GM18873 (cell line): ENCODE results near the gene FKBP4.

Experiments
- ATAC-seq: cut with Tn5 transposase; IDR thresholded peaks from one replicate; pipeline ENCODE4 v1.9.1; 2021; ENCODE audit warnings: mild to moderate bottlenecking, moderate library complexity, moderate number of reproducible peaks; ENCODE audit not compliant: unreplicated experiment, low FRiP score

Gene FKBP4

GRCh38 chr12:2776129-2776806 is 18.5 kb upstream of the FKBP4 start:
- ATAC-seq = no peak

GRCh38 chr12:2779281-2779680 is 15.5 kb upstream of the FKBP4 start:
- ATAC-seq = no peak

DNA sequence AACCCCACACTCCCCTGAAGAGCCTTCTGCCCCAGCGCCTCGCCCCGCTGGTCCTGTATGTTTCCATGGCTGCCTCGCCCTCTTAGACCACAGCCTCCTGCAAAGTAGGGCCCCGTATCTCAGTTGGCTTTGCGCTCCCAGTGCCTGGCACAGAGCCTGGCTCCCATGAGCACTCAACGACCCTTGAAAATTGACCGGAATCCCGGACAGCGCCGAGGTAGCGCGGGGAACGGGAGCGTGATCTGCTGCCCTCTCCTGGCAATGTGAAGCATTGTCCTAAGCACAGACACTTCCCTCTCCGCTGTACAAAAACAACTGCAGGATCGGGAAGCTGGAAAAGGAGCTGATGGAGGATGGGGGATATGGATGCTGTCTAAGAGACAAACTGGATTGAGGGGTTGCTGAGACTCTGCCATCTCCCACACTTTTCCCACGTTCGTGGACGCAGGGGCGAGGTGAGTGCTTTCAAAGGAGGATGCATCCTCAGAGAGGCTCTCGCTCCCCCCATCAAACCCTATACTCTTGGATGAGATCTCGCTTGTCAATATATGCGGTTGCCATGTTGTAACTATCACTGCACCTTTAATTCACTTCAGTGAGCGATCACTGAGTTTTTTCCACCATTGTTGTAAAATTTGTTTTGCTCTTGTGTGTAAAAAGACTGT is 10.7 kb upstream of the FKBP4 start:
- no peak for ATAC-seq

GRCh38 chr12:2785017-2785416 is 9.8 kb upstream of the FKBP4 start:
- ATAC-seq = no peak

DNA sequence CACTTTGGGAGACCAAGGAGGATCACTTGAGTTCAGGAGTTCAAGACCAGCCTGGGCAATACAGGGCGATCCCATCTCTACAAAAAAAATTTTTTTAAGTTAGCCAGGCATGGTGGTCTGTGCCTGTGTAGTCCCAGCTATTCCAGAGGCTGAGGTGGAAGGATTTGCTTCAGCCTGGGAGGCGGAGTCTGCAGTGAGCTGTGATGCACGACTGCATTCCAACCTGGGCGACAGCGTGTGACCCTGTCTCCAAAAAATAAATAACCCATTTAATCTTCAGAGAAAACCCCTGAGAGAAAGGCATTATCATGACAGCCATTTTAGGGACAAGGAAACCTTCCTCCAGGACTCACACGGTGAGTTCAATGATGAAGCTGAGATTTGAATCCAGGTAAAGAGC is 3.7 kb upstream of the FKBP4 start:
- ATAC-seq = no peak

DNA sequence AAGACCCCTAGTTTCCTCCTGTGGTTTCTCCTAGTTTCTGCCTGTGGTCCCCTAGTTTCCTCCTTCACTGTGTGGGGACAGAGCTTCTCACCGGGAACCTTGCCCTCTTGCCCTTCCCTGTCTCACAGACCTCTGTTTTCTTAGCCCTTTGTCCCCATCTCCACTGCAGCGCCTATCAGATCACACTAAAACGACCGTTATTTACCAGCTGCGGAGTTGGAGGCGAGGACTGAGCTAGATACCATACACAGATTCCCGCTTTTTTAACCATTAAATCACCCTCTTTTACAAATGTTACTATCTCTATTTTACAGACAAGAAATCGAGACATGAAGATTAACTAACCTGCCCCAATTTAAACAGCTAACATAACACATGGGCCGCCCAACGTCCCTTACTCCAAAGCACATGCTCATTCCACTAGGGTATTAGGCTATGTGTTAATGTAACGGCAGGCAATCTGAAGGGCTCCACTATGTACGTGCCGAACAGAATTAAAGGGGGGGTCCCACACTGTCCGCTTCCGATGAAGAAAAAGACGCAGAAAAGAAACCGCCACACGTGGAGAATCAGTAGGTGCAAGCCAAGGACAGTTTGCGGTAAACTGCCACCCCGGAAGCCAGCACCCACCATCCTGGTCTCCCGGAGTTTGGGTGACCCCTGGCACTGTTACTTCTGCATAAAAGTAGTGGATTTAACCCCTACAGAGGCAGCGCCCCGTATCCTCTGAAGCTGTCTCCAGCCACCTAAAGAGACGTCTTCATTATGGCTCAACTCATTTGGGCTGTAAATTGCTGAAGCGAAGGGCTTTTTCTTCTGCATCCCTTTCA is 1.9 kb upstream of the FKBP4 start:
- ATAC-seq = no peak

GRCh38 chr12:2793561-2793960 is 1.2 kb upstream of the FKBP4 start:
- no peak for ATAC-seq

- ATAC-seq = no peak
These were observed 507 bp upstream of the FKBP4 start for GRCh38 chr12:2794191-2794735.

GRCh38 chr12:2795291-2796186 is 769 bp downstream of the FKBP4 start:
- ATAC-seq = peak; percentile 46

DNA sequence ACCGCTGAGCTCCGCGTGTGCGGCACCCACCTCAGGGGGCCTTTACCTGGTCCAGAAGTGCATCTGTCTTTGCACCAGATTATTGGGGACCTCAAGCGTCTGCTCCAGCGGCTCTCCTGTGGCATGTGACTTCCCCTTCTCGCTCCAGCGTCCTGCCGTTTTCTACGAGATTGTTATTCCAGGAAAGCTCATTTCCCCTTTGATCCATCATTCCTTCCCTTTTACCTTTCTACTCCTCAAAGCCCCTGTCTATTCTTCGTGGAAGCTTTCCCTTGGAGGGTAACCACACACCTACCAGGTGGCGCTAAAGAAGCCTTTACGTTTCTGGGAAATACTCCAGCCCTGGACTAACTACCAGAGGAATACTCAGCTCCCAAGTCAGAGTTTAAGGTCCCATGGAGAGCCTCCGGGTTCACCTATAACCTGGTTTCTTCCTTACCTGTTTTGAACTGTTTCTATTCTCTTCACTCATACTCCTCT is 1.5 kb downstream of the FKBP4 start:
- no peak for ATAC-seq

DNA sequence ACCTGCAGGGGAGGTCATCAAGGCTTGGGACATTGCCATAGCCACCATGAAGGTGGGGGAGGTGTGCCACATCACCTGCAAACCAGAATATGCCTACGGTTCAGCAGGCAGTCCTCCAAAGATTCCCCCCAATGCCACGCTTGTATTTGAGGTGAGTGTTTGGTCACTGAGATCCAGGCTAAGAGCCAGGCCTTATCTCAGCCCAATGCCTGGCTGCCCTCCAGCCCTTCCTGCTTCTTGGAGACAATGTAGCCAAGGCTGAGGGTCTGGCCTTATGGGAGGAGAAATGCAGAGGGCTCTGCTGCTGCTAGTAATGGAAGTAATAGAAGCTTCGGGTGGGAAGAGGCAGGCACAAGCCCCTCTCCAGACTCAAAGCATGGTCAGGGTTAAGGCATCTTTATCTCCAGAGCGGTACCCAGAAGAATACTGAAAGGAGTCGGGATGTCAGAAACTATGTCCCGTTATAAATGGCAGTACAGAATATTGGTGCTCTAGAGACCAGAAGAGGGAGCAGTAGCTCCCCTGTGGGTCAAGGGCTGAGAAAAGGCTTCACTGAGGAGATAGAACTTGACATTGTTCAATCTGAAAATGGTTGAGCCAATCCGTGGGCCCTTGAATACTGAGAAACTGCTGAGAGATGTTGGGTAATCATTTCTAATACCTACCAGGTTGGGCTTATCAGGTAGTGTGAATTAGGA is 3.1 kb downstream of the FKBP4 start:
- ATAC-seq = no peak

DNA sequence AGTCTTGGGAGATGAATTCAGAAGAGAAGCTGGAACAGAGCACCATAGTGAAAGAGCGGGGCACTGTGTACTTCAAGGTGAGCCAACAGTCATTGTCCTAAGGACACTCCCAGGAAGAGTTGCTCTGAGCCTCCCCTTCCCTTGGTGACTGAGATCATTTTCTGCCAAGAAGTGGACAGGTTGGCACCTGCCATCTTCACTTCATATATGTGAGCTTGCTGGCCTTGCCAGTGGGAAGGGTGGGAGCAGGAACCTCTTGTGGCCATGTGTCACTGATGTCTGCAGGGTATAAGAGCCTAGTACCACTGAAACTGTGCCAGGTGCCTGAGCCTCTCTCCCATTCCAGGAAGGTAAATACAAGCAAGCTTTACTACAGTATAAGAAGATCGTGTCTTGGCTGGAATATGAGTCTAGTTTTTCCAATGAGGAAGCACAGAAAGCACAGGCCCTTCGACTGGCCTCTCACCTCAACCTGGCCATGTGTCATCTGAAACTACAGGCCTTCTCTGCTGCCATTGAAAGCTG is 5.3 kb downstream of the FKBP4 start:
- no peak for ATAC-seq

DNA sequence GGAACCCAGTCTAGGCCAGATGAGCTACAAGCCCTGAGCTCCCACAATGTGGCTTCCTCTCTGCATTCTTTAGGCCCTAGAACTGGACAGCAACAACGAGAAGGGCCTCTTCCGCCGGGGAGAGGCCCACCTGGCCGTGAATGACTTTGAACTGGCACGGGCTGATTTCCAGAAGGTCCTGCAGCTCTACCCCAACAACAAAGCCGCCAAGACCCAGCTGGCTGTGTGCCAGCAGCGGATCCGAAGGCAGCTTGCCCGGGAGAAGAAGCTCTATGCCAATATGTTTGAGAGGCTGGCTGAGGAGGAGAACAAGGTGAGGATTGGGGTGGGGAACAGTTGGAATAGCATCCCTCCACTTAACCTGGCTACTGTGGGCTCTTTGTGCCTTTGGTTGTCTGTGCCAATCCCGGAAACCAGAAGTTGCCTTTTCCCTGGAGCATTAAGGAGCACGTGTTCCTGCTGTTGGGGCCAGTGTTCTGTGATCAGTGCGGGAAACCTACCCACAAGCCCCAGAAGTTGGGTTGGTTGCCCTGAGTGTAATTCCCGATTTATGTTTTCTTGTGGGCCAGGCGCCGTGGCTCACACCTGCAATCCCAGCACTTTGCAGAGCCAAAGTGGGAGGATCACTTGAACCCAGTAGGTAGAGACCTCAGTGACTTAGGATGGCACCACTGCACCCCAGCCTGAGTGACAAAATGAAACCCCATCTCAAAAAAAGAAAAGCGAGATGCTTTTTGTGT is 6.4 kb downstream of the FKBP4 start:
- ATAC-seq = no peak

GRCh38 chr12:2803635-2804392 is 9.0 kb downstream of the FKBP4 start:
- ATAC-seq = no peak

- ATAC-seq = no peak
These were observed 9.8 kb downstream of the FKBP4 start for GRCh38 chr12:2804393-2805142.

DNA sequence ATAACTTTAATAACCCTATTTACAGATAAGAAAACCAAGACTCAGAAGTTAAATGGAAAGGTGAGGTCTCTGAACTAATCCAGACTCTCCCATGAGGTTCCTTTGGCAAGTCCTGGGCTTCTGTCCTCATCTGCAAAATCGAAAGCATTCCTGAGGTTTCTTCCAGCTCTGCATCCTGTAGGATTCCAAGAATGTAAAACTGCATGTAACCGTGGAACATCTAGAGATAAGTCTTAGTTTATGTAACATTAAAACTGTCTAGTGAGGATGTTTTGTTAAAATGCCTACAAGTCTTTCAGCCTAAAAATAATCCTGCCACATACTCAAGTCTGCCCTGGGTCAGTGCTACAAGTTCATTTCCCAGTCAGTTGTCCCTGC is 10.4 kb downstream of the FKBP4 start:
- no peak for ATAC-seq

DNA sequence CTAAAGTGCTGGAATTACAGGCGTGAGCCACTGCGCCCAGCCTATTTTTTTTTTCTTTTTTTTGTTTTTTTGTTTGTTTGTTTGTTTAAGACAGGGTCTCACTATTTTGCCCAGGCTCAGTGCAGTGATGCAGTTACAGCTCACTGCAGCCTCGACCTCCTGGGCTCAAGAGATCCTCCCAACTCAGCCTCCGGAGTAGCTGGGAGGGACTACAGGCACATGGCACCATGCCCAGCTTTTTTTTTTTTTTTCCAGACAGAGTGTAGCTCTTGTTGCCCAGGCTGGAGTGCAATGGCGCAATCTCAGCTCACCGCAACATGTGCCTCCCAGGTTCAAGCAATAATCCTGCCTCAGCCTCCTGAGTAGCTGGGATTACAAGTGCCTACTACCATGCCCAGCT is 11.9 kb downstream of the FKBP4 start:
- no peak for ATAC-seq
